GM18502 (cell line): ENCODE results near the gene EHMT1.
"Not testable (repeated sequence)": the region's sequence is repeated elsewhere in the genome, so short reads cannot be mapped to it uniquely, and the experiment has no call there.

Experiments
- ATAC-seq: cut with Tn5 transposase; IDR thresholded peaks from one replicate; pipeline ENCODE4 v1.9.1; 2021; ENCODE audit warnings: mild to moderate bottlenecking; ENCODE audit not compliant: unreplicated experiment, poor library complexity

Gene EHMT1

DNA sequence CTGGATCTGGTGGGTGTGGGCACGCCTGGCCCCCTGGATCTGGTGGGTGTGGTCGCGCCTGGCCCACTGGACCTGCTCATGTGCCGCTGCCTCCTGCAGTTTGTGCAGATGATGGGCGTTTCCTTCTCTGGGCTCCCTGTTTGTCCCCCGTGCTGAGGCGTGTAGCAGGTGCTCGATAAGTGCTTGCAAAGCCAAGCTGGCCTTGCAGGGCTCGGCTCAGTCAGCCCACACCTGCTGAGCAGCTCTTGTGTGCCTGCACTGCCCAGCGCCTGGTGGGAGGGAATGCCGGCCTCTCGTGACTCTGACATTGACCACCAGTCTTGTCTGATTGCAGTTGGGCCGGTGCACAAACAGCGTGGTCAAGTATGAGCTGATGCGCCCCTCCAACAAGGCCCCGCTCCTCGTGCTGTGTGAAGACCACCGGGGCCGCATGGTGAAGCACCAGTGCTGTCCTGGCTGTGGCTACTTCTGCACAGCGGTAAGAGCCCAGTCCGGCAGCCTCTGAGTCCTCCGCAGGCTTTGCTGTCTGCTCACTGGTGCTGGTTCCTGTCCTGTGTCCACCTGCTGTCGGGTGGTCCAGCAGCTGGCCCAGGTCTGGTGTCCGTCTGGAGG is 156.1 kb downstream of the EHMT1 start:
- ATAC-seq, result no peak

DNA sequence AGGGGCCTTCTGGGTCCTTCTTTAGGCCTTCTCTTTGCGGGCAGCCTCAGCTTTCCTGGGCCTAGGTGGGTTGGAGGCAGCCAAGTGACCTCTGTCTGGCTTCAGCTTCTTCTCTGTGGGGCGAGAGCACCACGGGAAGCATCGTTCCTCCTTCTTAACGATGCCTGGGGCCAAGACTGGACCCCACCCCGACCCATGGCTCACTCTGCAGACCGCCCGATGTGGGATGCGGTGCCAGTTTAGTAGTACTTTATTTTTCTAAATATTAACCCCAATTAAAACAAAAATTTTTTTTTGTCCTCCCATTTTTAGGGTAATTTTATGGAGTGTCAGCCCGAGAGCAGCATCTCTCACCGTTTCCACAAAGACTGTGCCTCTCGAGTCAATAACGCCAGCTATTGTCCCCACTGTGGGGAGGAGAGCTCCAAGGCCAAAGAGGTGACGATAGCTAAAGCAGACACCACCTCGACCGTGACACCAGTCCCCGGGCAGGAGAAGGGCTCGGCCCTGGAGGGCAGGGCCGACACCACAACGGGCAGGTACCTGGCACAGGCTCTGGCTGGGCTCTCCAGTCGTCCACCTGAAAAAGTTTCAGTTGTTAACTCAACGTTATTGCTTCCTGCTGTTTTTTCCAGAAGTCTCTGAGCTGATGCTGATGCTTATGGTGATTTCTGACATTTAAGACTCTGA is 157.6 kb downstream of the EHMT1 start:
- no peak for ATAC-seq

DNA sequence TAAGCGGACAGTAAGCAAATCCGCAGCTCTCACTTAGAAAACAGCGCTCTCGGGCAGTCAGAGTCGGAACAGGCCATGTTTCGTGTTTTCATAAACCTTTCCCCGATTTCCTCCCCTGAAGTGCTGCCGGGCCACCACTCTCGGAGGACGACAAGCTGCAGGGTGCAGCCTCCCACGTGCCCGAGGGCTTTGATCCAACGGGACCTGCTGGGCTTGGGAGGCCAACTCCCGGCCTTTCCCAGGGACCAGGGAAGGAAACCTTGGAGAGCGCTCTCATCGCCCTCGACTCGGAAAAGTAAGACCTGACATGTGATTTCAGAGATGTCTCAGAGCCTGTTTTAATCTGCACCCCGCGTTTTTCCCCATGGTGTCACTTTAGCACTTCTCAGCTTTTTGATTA is 159.0 kb downstream of the EHMT1 start:
- no peak for ATAC-seq

DNA sequence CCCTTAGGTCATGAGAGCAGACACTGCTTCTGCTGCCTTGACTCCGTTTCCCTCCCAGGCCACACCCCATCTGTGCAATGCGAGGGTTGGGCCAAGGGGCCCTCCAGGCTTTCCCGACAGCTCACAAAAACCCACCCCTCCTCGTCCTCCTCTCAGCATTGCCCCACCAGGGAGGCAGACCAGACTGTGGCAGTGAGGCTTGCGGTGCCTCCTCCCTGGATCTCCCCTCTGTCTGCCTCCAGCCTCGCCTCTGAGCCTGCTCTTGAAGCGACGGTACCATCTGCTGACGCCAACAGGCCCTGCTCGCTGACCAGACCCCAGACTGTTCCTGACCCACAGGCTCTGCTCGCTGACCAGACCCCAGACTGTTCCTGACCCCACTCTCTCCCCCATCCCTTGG is 159.5 kb downstream of the EHMT1 start:
- ATAC-seq, result no peak

DNA sequence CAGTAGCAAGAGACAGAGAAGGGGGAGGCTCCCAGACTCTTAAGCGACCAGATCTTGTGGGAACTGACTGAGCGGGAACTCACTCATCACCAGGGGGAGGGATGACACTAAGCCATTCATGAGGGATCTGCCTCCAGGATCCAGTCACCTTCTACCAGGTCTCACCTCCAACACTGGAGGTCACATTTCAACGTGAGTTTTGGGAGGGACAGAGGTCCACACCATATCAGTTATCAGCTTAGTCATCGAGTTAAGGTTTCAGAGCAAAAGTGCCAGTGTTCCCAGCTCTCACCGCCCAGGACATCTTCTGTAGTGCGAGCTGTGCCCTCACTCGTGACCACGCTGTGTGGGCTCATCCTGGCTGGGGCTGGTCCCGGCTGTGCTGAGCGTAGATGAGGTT is 160.1 kb downstream of the EHMT1 start:
- no peak for ATAC-seq

DNA sequence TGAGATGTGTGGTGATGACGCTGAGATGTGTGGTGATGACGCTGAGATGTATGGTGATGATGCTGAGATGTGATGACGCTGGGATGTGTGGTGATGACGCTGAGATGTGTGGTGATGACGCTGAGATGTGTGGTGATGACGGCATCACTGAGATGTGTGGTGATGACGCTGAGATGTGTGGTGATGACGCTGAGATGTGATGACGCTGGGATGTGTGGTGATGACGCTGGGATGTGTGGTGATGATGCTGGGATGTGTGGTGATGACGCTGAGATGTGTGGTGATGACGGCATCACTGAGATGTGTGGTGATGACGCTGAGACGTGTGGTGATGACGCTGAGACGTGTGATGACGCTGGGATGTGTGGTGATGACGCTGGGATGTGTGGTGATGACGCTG is 161.2 kb downstream of the EHMT1 start:
- ATAC-seq, result not testable (repeated sequence)

DNA sequence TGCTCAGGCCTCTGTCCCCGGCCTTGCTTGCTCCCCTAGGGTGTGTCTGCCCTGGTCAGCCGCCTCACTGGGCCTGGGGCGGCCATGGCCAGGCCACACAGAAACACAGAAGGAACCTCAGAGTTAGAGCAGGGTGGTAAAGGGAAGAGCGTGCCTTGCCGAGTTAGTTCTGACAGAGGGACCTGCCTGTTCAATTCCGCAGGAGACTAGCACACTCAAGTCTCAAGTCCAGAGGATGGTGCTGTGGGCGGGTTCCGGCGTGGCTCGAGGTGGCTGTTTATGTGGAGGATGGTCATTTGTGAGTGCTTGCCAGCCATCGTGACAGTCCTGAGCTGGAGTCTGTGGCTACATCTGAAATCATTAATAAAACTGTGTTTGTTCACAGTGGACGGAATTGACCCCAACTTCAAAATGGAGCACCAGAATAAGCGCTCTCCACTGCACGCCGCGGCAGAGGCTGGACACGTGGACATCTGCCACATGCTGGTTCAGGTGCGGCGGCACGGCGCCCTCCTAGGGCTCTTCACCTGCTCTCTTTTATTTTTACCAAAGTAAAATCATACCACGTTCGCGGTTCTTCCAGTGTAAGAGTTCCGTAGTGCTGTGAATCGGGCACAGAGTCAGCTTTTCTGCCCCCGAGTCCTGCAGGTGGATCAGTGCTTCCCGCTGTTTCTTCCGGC is 163.2 kb downstream of the EHMT1 start:
- no peak for ATAC-seq

DNA sequence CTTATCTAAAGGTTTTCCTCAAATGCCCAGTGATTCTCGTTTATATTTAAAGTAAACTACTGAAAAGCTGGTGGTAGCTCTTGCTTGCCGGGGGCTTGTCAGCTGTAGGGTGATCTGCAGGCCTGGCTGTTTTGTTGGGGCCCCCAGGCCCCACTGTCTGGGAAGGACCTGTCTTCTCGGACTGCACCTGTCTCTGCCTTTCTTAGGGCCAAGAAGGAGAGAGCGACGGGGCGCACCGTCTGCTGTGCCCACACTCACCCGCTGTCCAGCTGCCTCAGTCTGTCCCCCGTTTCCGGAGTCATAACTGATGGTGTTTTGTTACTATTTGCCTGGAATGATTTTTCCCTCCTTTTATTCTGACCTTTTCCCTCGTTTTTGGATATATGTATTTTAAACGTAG is 164.7 kb downstream of the EHMT1 start:
- ATAC-seq, result no peak

DNA sequence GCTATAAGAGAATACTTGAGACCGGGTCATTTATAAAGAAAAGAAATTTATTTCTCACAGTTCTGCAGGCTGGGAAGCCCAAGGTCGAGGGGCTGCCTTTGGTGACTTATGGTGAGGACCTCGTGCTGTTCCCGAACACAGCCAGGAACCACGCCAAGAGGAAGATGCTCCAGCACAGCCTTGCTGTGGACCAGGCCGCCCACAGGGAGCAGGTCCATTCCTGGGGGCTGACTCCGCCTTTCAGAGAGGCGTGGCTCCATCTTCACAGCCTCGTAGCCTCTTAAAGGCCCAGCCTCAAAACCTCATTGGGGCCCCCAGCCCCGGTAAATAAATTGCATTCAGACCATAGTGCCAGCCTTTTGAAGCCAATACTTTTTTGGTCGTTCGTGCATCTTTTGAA is 165.2 kb downstream of the EHMT1 start:
- no peak for ATAC-seq

DNA sequence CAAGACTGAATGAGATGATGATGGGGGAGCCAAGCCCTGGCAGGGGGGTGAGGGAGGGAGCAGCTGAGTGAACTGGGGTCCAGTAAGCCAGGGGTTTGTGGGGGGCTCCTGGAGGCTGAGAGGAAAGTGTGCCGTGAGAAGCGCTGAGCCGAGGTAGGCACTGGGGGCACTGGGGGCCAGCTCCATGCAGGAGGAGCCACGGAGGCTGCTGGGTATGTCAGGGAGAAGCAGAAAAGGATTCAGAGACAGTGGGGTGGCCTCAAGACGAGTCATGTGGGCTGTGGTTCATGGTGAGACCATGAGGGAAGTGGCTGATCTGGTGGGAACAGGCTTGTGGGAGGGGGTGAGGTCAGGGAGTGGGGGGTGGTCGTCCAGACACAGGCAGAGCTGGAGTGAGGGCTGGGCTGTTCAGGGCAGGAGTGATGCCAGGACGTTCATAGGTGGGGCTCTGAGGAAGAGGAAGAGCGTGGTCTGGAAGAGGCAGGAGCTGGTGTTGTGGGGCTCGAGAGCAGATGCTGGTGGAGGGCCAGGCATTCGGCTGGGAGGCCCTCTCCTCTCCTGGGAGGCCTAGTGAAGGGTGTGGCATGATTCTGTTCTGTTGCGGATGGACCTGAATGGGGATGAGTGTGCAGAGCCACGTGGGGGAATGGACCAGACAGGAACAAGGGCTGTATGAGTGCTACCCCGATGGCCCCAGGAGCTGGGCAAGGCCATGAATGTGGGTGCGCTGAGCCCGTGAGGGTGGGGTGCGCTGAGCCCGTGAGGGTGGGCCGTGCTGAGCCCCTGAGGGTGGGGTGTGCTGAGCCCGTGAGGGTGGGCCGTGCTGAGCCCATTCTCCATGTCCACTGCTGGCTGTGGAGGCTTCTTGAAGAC is 166.1 kb downstream of the EHMT1 start:
- ATAC-seq, result no peak

DNA sequence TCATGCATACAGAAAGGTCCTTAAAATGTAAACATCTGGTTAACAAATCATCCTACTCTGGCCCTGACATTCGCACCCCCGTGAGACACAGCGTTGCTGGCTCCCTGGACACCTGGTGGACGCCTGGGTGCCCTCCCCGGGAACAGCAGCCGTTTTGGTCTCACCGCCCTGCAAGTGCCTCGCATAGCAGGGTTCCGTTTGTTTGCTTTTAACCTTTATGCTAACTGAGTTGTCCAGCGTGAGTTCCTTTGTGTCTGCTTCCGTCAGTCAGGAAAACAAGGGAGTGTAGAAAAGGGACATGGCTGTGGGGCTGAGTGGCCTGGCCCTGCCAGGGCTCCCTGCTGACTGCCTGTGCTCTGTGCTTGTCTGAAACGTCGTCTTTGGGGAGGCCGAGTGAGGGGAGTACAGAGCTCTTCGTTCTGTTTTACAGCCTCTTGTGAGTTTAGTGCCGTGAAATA is 166.9 kb downstream of the EHMT1 start:
- ATAC-seq, result no peak

DNA sequence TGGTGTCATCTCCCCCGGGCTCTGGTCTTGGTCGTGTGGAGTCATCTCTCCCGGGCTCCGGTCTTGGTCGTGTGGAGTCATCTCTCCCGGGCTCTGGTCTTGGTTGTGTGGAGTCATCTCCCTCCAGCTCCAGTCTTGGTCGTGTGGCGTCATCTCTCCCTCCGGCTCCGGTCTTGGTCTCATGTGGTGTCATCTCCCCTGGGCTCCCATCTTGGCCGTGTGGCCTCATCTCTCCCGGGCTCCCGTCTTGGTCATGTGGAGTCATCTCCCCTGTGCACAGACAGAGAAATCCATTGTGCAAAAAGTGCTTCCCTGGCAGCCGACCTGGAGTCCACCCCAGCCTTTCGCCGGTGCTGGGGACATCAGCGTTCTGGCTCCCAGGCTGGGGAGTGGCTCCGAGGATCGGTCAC is 167.7 kb downstream of the EHMT1 start:
- no peak for ATAC-seq

DNA sequence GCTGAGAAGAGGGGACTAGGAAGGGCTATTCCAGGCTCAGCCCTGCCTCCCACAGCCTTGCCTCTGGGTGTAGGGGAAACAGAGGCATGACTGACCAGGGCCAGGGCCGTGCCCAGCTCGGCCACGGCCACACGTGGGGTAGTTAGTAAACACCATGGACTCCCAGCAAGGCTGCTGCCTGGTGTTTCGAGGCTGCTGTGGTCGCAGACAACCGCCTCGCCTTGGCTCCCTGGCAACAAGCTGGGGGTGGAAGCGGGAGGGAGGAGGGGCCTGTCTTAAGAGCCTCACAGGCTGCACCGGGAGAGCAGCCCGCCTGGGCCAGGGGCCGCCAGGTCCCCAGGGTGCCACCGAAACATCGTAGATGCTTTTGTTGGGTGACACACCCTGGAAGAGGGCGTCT is 168.6 kb downstream of the EHMT1 start:
- no peak for ATAC-seq

DNA sequence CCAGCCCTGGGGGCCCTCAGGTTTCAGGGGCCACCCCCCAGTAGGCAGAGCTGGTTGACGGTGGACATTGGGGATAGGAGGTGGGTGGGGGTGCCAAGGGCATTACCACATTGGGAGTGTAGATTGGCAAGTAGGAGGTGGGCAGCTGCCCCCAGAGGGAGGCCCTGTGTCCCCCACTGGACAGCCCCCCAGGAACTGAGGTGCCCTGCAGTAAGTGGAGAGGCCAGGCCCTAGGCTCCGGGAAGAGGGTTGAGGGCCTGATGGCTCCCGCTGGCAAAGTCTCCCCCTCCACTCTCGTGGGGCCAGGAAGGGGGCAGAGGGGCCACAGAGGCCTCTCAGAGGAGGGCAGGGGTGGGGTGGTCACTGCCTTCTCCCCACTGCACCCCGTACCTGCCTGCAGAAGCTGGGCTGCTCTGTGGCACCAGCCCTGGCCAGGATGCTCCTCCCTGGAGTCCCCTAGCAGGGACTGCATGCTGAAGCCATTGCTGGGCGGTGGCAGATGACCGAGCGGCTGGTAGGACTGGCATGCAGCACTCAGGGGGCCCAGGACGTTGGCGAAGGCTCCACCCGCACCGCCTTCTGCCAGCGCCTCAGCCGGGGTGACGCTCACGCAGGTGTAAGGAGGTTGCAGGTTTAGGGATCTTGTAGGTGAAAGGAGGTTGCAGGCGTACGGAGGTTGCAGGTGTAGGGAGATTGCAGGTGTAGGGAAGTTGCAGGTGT is 169.1 kb downstream of the EHMT1 start:
- ATAC-seq, result no peak

DNA sequence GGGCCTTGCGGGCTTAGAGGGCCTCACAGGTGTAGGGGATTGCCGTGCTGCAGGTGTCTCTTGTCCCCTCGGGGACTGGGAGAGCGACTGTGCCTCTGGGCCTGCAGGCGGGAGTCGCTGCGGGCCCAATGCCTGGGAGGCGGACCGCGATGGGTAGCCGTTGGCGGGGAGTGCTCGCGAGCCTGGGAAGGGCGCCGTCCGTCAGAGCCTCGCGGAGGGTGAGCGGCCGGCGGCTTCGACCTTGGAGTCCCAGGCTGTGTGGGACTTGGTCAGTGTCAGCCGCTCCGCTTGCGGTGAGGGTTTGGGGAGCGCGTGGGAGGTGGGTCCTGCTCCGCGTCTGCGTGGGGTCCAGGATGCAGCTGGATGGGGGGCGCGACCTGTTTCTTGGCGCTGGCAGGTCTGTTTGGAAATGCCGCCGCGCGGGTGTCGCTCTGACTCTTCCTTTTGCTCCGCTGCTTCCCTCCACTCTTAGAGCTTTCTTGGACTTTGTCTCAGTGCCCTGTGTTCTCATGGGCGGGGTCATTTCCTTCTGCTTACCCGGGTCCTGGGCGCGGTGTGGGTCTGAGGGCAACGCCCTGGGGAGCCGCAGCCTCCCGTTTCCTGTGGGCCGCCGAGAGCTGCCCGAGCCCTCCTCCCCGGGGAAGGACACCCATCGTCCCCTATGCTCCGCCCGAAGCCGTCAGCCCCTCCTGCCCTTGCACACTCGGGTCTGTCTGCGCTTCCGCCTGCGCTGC is 169.9 kb downstream of the EHMT1 start:
- ATAC-seq, result no peak

DNA sequence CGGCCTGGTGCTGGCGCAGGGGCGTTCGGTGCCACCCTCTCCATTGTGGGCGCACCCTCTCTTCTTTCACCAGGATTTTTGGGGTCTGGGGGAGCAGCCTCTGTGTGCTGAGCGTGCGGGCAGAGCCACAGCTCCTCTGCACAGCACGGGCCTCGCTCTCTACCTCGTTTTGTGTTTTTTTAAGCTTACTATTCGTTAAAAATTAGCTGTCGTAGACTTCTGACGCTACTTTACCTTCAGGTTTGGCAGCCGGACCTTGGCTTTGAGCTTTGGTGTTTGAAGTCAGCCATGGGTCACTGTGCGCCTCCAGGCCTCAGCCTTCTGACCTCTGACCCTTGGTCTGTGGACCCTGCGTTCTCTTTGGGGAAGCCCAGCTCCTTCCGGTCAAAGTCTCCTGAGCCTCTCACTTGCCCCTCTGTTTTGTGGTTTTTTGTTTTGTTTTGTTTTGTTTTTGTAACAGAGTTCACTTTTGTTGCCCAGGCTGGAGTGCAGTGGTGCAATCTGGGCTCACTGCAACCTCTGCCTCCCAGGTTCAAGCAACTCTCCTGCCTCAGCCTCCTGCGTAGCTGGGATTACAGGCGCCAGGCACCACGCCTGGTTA is 170.6 kb downstream of the EHMT1 start:
- ATAC-seq, result no peak

DNA sequence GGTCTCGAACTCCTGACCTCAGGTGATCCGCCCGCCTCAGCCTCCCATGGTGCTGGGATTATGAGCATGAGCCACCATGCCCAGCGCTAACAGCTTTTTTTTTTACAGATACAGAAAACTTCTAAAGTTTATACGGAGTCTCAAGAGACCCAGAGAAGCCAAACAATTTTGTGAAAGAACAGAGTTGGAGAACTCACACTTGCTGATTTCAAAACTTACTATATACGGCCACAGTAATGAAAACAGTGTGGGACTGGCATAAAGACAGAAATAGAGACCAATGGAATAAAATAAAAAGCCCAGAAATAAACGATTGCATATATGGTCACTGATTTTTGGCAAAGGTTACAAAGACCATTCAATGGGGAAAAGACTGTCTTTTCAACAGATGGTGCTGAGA is 173.1 kb downstream of the EHMT1 start:
- ATAC-seq, result no peak

DNA sequence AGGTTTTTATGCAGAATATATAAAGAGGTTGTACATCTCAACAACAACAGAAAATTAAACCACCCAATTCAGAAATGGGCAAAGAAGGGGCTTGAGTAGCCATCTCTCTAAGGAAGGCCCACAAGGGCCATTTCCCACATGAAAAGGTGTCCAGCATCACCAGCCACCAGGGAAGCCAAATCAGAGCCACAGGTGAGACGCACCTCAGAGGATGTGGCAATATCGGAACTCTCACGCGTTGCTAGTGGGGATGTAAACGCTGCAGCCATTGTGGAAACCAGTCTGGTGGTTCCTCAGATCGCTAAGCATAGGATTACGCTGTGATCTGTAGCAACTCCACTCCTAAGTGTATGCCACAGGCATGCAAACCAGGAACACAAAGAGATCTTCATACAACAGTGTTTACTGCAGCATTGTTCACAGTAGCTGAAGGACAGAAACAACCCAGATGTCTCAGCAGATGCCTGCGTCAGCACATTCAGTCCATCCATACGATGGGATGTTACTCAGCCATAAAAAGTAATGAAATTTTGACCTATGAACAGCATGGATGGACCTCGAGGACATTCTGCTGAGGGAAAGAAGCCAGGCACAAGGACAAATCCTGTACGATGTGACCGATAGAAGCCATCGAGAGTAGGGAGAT is 174.5 kb downstream of the EHMT1 start:
- no peak for ATAC-seq
